Loucy (cell line): ENCODE results near the gene PGBD5.

ENCODE experiments used
- H2AFZ ChIP-seq: fragments of 200-600 bp; sonication (generic); 2 replicates; pipeline ENCODE4 v1.6.0; 2016; ENCODE audit warnings: antibody characterized with exemption, mild to moderate bottlenecking, low read length, moderate library complexity
- H3F3A ChIP-seq: fragments of 200-600 bp; 2 replicates; pipeline ENCODE4 v1.6.0; 2016; ENCODE audit warnings: antibody characterized with exemption, low read depth, mild to moderate bottlenecking
- H3K27me3 ChIP-seq: fragments of 200-600 bp; sonication (generic); 2 replicates; pipeline ENCODE4 v1.6.1; 2014; ENCODE audit warnings: low read length, mild to moderate bottlenecking; ENCODE audit not compliant: insufficient read depth, poor library complexity, severe bottlenecking
- H3K36me3 ChIP-seq: fragments of 200-600 bp; sonication (generic); 2 replicates; pipeline ENCODE4 v1.6.1; 2016; ENCODE audit warnings: low read length; ENCODE audit not compliant: insufficient read depth
- H3K4me1 ChIP-seq: fragments of 200-600 bp; sonication (generic); 2 replicates; pipeline ENCODE4 v1.5.1; 2014; ENCODE audit warnings: low read length, mild to moderate bottlenecking; ENCODE audit not compliant: insufficient read depth, poor library complexity, severe bottlenecking
- H3K4me2 ChIP-seq: fragments of 200-600 bp; sonication (generic); 2 replicates; pipeline ENCODE4 v1.6.0; 2014; ENCODE audit warnings: antibody characterized with exemption, low read length, low read depth, mild to moderate bottlenecking; ENCODE audit not compliant: poor library complexity, severe bottlenecking
- H3K4me3 ChIP-seq: fragments of 200-600 bp; sonication (generic); 2 replicates; pipeline ENCODE4 v1.5.1; 2014; ENCODE audit warnings: low read length, mild to moderate bottlenecking, mixed read lengths; ENCODE audit not compliant: poor library complexity, severe bottlenecking
- H3K79me2 ChIP-seq: fragments of 200-600 bp; sonication (generic); 2 replicates; pipeline ENCODE4 v1.6.1; 2014; ENCODE audit warnings: low read length; ENCODE audit not compliant: insufficient read depth
- H3K9ac ChIP-seq: fragments of 200-600 bp; sonication (generic); 2 replicates; pipeline ENCODE4 v1.6.0; 2014; ENCODE audit warnings: mild to moderate bottlenecking, low read depth, low read length, moderate library complexity; ENCODE audit not compliant: poor library complexity, severe bottlenecking
- H3K9me2 ChIP-seq: fragments of 200-600 bp; sonication (generic); replicated peaks from 2 replicates; pipeline ENCODE4 v1.6.1; 2016; ENCODE audit warnings: low read depth, low read length, mixed read lengths
- H3K9me3 ChIP-seq: fragments of 200-600 bp; sonication (generic); 2 replicates; pipeline ENCODE4 v1.6.1; 2014; ENCODE audit warnings: mild to moderate bottlenecking, antibody characterized with exemption, low read length, low read depth; ENCODE audit not compliant: insufficient read depth
- H4K20me1 ChIP-seq: fragments of 200-600 bp; sonication (generic); 2 replicates; pipeline ENCODE4 v1.6.0; 2014; ENCODE audit warnings: antibody characterized with exemption, low read length, mild to moderate bottlenecking; ENCODE audit not compliant: insufficient read depth, poor library complexity, severe bottlenecking
- CTCF ChIP-seq: fragments of 200-600 bp; sonication (generic); conservative IDR thresholded peaks from 2 replicates; pipeline ENCODE4 v1.5.1; 2014; ENCODE audit warnings: mild to moderate bottlenecking, antibody characterized with exemption, low read length
- EZH2phosphoT487 ChIP-seq: fragments of 200-600 bp; IDR thresholded peaks from 2 replicates; pipeline ENCODE4 v1.6.1; 2018; ENCODE audit warnings: antibody characterized with exemption, mild to moderate bottlenecking, moderate library complexity, borderline replicate concordance

PGBD5 gene

GRCh38 chr1:230377851-230378250 lies 48.3 kb downstream of the PGBD5 start:
- H3K9me2 ChIP-seq, result no peaks in the 10 kb centered on the region
- H2AFZ ChIP-seq, result no peak overlapping the region
- no peaks in the 10 kb centered on the region for H3K9me3 ChIP-seq
- no peaks in the 10 kb centered on the region for H3K4me1 ChIP-seq
- no peak overlapping the region for H3K9ac ChIP-seq
- no peaks in the 10 kb centered on the region for H4K20me1 ChIP-seq
- no peaks in the 10 kb centered on the region for H3F3A ChIP-seq
- TF ChIP-seq EZH2phosphoT487, result no peak
- no peak for TF ChIP-seq CTCF
- no peaks in the 10 kb centered on the region for H3K79me2 ChIP-seq
- no peaks in the 10 kb centered on the region for H3K27me3 ChIP-seq
- no peak overlapping the region for H3K4me2 ChIP-seq
- no peaks in the 10 kb centered on the region for H3K36me3 ChIP-seq
- H3K4me3 ChIP-seq, result no peak overlapping the region

DNA sequence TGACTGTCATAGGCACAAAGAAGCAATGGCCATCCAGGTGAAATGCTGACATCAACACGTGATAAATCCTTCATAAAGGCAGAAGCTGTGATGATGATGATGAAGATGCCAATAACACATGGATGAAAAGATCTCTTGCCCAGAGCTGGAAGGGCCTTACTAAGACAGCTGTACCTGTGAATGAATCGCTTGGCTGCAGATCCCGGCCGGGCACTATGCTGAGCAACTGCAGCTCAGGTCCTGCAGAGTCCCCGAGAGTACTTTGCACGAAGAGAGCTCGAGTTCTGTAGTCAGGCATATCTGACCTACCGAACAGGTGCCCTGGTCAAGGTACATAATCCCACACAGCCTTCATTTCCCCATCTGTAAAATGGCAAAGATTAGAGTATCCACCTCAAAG lies 48.8 kb downstream of the PGBD5 start:
- Histone ChIP-seq H3K9me3 (no peaks in the 10 kb centered on the region), H3K9me2 (no peaks in the 10 kb centered on the region), H3K4me3 (no peak overlapping the region), H3K79me2 (no peaks in the 10 kb centered on the region), H3F3A (no peaks in the 10 kb centered on the region), H4K20me1 (no peaks in the 10 kb centered on the region), H3K36me3 (no peaks in the 10 kb centered on the region), H2AFZ (no peak overlapping the region), H3K27me3 (no peaks in the 10 kb centered on the region), H3K4me1 (no peaks in the 10 kb centered on the region), H3K4me2 (no peak overlapping the region), H3K9ac (no peak overlapping the region)
- TF ChIP-seq EZH2phosphoT487 (no peak), CTCF (no peak)

- H3K9me2 ChIP-seq, result no peaks in the 10 kb centered on the region
- H2AFZ ChIP-seq, result no peak overlapping the region
- no peaks in the 10 kb centered on the region for H3K36me3 ChIP-seq
- H3K4me1 ChIP-seq, result no peaks in the 10 kb centered on the region
- TF ChIP-seq EZH2phosphoT487 (no peak), CTCF (no peak)
- H3K9ac ChIP-seq, result no peak overlapping the region
- H3K9me3 ChIP-seq, result no peaks in the 10 kb centered on the region
- H3K27me3 ChIP-seq, result no peaks in the 10 kb centered on the region
- no peaks in the 10 kb centered on the region for H3K79me2 ChIP-seq
- H3K4me2 ChIP-seq, result no peak overlapping the region
- H3K4me3 ChIP-seq, result no peak overlapping the region
- no peaks in the 10 kb centered on the region for H4K20me1 ChIP-seq
- H3F3A ChIP-seq, result no peaks in the 10 kb centered on the region
Observed at GRCh38 chr1:230376296-230376695, 49.8 kb downstream of the PGBD5 start.
